H1 (cell line): ENCODE data around the gene PCNX1. TPM values are rescaled to one million over a fixed set of nuclear protein-coding genes. Genes with fewer than 3 reads are reported as not detected.

Experiments used
- ATF2 ChIP-seq: IDR thresholded peaks from 2 replicates; pipeline ENCODE4 v1.6.1; 2012; ENCODE audit warnings: low read length, inconsistent platforms
- polyA plus RNA-seq, 7 experiments: library from polyadenylated mRNA; depleted of rRNA in 3 of 7; stranded (reverse) in 5 of 7; unstranded in 2 of 7; fragments of >200 nt in 5 of 7; fragments of 200-250 nt in 2 of 7; gene quantifications; 1 replicate in 5 of 7; 2 replicates in 1 of 7; 4 replicates in 1 of 7; pipeline versions ENCODE4 v1.2.1 to v1.2.3, GENCODE V29; 2011 to 2013; ENCODE audit warnings: missing spikeins in 2 of 7, mixed read lengths in 2 of 7
- total RNA-seq: library from RNA; stranded (reverse); fragmentation: NEBNext Ultra II Directional; extraction: Animal tissue kit (Norgen Biotek cat#: 25700); gene quantifications from 2 replicates; pipeline ENCODE4 v1.2.1, GENCODE V29; 2021
- TF ChIP-seq, protein P1 (sequence below): IDR thresholded peaks from 2 replicates; pipeline ENCODE4 v1.6.1; 2012; ENCODE audit warnings: inconsistent platforms

Gene PCNX1
- total and polyA plus RNA-seq, 2 of the 8 experiments (the other 6 are each of a cell fraction or from before 2014, with no cell fraction given), result 37.7 to 53.2 TPM

DNA sequence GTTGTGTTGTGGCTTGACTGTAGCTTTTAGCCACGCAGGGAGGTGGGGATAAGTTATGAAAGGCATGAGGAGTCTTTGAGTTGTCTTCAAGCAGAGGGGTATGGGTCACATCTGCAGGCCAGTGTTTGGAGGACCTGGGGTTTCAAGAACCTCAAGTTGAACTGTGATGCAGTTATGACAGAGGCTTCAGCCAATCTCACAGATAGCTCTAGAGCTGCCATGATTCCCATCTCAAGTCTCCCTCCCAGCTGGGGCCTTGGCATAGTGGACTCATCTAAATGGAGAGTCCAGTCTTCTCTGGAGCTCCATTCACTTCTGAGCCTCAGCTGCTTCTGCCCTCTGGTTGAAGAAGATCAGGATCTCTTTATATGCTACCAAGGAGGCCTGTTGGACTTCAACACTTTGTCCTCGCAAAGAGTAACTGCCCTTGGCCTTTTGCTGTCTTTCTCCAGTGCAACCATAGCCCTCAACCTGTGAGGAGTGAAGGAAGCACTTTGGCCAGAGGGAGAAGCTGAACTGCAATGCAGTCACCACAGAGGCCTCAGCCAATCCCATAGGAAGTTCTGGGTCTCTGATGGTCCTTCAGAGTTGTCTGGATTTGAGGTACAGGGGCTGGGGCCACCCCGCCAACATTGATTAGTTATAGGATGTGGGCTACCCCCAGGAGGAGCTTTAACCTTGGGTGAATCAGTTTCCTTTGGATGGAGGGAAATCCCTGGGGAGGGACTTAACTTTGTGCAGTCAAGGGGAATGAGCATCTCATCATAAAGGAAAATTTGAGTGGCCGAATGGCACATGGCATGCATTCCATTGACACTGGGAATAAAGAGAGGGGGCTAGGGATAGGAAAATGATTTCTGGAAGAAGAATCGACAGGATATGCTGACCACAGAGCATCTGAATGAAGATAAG, 230.5 kb downstream of the PCNX1 start (continued):
- no peak for TF ChIP-seq ATF2
- TF ChIP-seq, protein P1, sequence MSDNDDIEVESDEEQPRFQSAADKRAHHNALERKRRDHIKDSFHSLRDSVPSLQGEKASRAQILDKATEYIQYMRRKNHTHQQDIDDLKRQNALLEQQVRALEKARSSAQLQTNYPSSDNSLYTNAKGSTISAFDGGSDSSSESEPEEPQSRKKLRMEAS, result no peak
